HepG2 (cell line): ENCODE data around the gene ANKRD40. TPM values are rescaled to one million over a fixed set of nuclear protein-coding genes. Genes with fewer than 3 reads are reported as not detected.

Source experiments
- ARID4A ChIP-seq: sonication (generic); formaldehyde crosslinking; IDR thresholded peaks from 2 replicates; pipeline ENCODE4 v1.5.0; 2020; ENCODE audit warnings: mild to moderate bottlenecking, missing genetic modification reagents, borderline replicate concordance
- CBFB ChIP-seq: sonication (generic); formaldehyde crosslinking; IDR thresholded peaks from 2 replicates; pipeline ENCODE4 v1.4.0; 2020; ENCODE audit warnings: missing genetic modification reagents
- CCAR2 ChIP-seq: fragments of 200-400 bp; formaldehyde crosslinking; optimal IDR thresholded peaks from 2 replicates; pipeline ENCODE3; 2018; ENCODE audit warnings: low read depth, mild to moderate bottlenecking, low read length, moderate library complexity
- CEBPB ChIP-seq: IDR thresholded peaks from 2 replicates; pipeline ENCODE4 v1.6.1; 2011; ENCODE audit warnings: low read depth, low read length, improper control_type of control experiment, borderline replicate concordance
- HNRNPL ChIP-seq: fragments of 200-400 bp; formaldehyde crosslinking; IDR thresholded peaks from 2 replicates; pipeline ENCODE4 v1.6.1; 2017; ENCODE audit warnings: mild to moderate bottlenecking, low read depth, low read length
- MZF1 ChIP-seq: sonication (generic); formaldehyde crosslinking; IDR thresholded peaks from 2 replicates; pipeline ENCODE4 v1.8.1; 2023; ENCODE audit warnings: mild to moderate bottlenecking, missing genetic modification reagents, borderline replicate concordance
- SNAPC4 ChIP-seq: sonication (generic); formaldehyde crosslinking; IDR thresholded peaks from 2 replicates; pipeline ENCODE4 v1.4.0; 2020; ENCODE audit warnings: mild to moderate bottlenecking, missing genetic modification reagents
- ZNF12 ChIP-seq: sonication (generic); formaldehyde crosslinking; IDR thresholded peaks from 2 replicates; pipeline ENCODE4 v1.5.0; 2020; ENCODE audit warnings: missing genetic modification reagents
- ZNF615 ChIP-seq: sonication (generic); formaldehyde crosslinking; IDR thresholded peaks from 2 replicates; pipeline ENCODE4 v1.5.0; 2020; ENCODE audit warnings: mild to moderate bottlenecking, missing genetic modification reagents, borderline replicate concordance
- ZNF709 ChIP-seq: sonication (generic); formaldehyde crosslinking; IDR thresholded peaks from 2 replicates; pipeline ENCODE4 v1.5.0; 2020; ENCODE audit warnings: mild to moderate bottlenecking, missing genetic modification reagents
- ZSCAN5A ChIP-seq: sonication (generic); formaldehyde crosslinking; IDR thresholded peaks from 2 replicates; pipeline ENCODE4 v1.8.0; 2022; ENCODE audit warnings: mild to moderate bottlenecking, missing genetic modification reagents, borderline replicate concordance
- ZXDC ChIP-seq: sonication (generic); formaldehyde crosslinking; IDR thresholded peaks from 2 replicates; pipeline ENCODE4 v1.5.0; 2020; ENCODE audit warnings: mild to moderate bottlenecking, missing genetic modification reagents
- polyA plus RNA-seq, 8 experiments: library from polyadenylated mRNA; depleted of rRNA in 3 of 8; stranded (reverse) in 7 of 8; unstranded in 1 of 8; fragments of >200 nt; fragmentation: Illumina TruSeq in 4 of 8; extraction: Trizol in 4 of 8; gene quantifications; 2 replicates each; pipeline versions ENCODE4 v1.2.1 to v1.2.3, GENCODE V29; 2011 to 2016; ENCODE audit warnings: low read depth in 4 of 8, missing spikeins in 1 of 8, mixed read lengths in 1 of 8; ENCODE audit not compliant: insufficient read depth in 1 of 8
- total RNA-seq, 5 experiments: library from RNA; depleted of rRNA; stranded (reverse); fragments of >200 nt; fragmentation: Illumina TruSeq; extraction: Trizol; gene quantifications; 2 replicates each; pipeline ENCODE4 v1.2.3, GENCODE V29; 2016; ENCODE audit warnings: low read depth in 1 of 5

ANKRD40 gene
- total and polyA plus RNA-seq, 2 of the 13 experiments (the other 11 are each of a cell fraction or from before 2014, with no cell fraction given), result 35.0 to 46.4 TPM

GRCh38 chr17:50686494-50687199 is 21.1 kb downstream of the ANKRD40 start (continued):
- TF ChIP-seq HNRNPL (peak; percentile 70; the same call in 1 of the 2 replicates), ZXDC (CRISPR knock-in tag) (peak; percentile 82; the same call in 1 of the 2 replicates), ZNF709 (CRISPR knock-in tag) (0 out of 2 replicates have a peak, but pooled peaks have one; percentile 80), ARID4A (CRISPR knock-in tag) (peak; percentile 82), CEBPB (no peak), CBFB (peak; percentile 83; the same call in 1 of the 2 replicates), ZNF615 (CRISPR knock-in tag) (0 out of 2 replicates have a peak, but pooled peaks have one; percentile 29), ZSCAN5A (peak; percentile 91), MZF1 (CRISPR knock-in tag) (no peak), ZNF12 (CRISPR knock-in tag) (peak; percentile 64; the same call in 1 of the 2 replicates), CCAR2 (no peak), SNAPC4 (CRISPR knock-in tag) (0 out of 2 replicates have a peak, but pooled peaks have one; percentile 75)
